AG08396 (cell line): ENCODE measurements around the gene TADA2A.
"Not testable (repeated sequence)": the region's sequence is repeated elsewhere in the genome, so short reads cannot be mapped to it uniquely, and the experiment has no call there.

Experiments used
- DNase-seq: peaks from one replicate; pipeline ENCODE4 v3.0.0; 2012; ENCODE audit warnings: low spot score, mixed read lengths

Gene TADA2A

GRCh38 chr17:37400505-37400904, 6.2 kb upstream of the TADA2A start:
- DNase-seq = no peak

GRCh38 chr17:37405522-37405921, 1.2 kb upstream of the TADA2A start:
- not testable (repeated sequence) for DNase-seq

- DNase-seq = peak; percentile 9
Observed at GRCh38 chr17:37405955-37406634, 591 bp upstream of the TADA2A start.

- not testable (repeated sequence) for DNase-seq
Observed at GRCh38 chr17:37408145-37408479, 1.4 kb downstream of the TADA2A start.

GRCh38 chr17:37410357-37410756, 3.7 kb downstream of the TADA2A start:
- no peak for DNase-seq

- DNase-seq = no peak
Observed at GRCh38 chr17:37413875-37414519, 7.3 kb downstream of the TADA2A start.

- DNase-seq = no peak
Observed at GRCh38 chr17:37417852-37418251, 11.2 kb downstream of the TADA2A start.

GRCh38 chr17:37422971-37423625, 16.4 kb downstream of the TADA2A start:
- no peak for DNase-seq

- no peak for DNase-seq
Observed at GRCh38 chr17:37425268-37425667, 18.6 kb downstream of the TADA2A start.

- DNase-seq = no peak
Observed at GRCh38 chr17:37429039-37429438, 22.4 kb downstream of the TADA2A start.

GRCh38 chr17:37429453-37429852, 22.8 kb downstream of the TADA2A start:
- no peak for DNase-seq

GRCh38 chr17:37430051-37430627, 23.5 kb downstream of the TADA2A start:
- no peak for DNase-seq

- no peak for DNase-seq
Observed at GRCh38 chr17:37432671-37433070, 26.0 kb downstream of the TADA2A start.

- no peak for DNase-seq
Observed at GRCh38 chr17:37438141-37438540, 31.5 kb downstream of the TADA2A start.

- DNase-seq = no peak
Observed at GRCh38 chr17:37440424-37440823, 33.7 kb downstream of the TADA2A start.

GRCh38 chr17:37441369-37442014, 34.8 kb downstream of the TADA2A start:
- DNase-seq = peak; percentile 17

- no peak for DNase-seq
Observed at GRCh38 chr17:37446027-37446426, 39.3 kb downstream of the TADA2A start.

- DNase-seq = peak; percentile 31
Observed at GRCh38 chr17:37447641-37448040, 41.0 kb downstream of the TADA2A start.

GRCh38 chr17:37450112-37450511, 43.4 kb downstream of the TADA2A start:
- DNase-seq = no peak

- DNase-seq = not testable (repeated sequence)
Observed at GRCh38 chr17:37457801-37458200, 51.1 kb downstream of the TADA2A start.

- DNase-seq = peak; percentile 42
Observed at GRCh38 chr17:37458805-37459204, 52.1 kb downstream of the TADA2A start.

- no peak for DNase-seq
Observed at GRCh38 chr17:37461668-37462067, 55.0 kb downstream of the TADA2A start.

GRCh38 chr17:37462492-37462891, 55.8 kb downstream of the TADA2A start:
- no peak for DNase-seq
